K562 (cell line): ENCODE measurements around the gene RAB25. TPM values are rescaled to one million over a fixed set of nuclear protein-coding genes. Genes with fewer than 3 reads are reported as not detected.

Experiments used
- ELF4 ChIP-seq: fragments of 450-650 bp; formaldehyde crosslinking; IDR thresholded peaks from 2 replicates; pipeline ENCODE4 v1.4.0; 2022; ENCODE audit warnings: missing genetic modification characterization
- HMGXB4 ChIP-seq: sonication (generic); formaldehyde crosslinking; IDR thresholded peaks from 2 replicates; pipeline ENCODE4 v1.8.1; 2023; ENCODE audit warnings: mild to moderate bottlenecking, missing genetic modification reagents
- PHF20 ChIP-seq: fragments of 450-650 bp; IDR thresholded peaks from 2 replicates; pipeline ENCODE4 v1.6.1; 2018; ENCODE audit not compliant: partially characterized antibody
- SIN3A ChIP-seq, 2 experiments: fragments of 150-350 bp in 1 of 2; IDR thresholded peaks; 2 replicates each; pipeline ENCODE4 v1.6.1; 2011 to 2016; ENCODE audit warnings: borderline replicate concordance in 2 of 2, low read depth in 2 of 2, low read length in 2 of 2, mild to moderate bottlenecking in 2 of 2, moderate library complexity in 2 of 2; ENCODE audit not compliant: control insufficient read depth in 1 of 2
- TSC22D4 ChIP-seq: fragments of 450-650 bp; IDR thresholded peaks from 2 replicates; pipeline ENCODE4 v1.6.1; 2016; ENCODE audit warnings: missing genetic modification characterization, missing biosample characterization, control low read depth
- VEZF1 ChIP-seq: fragments of 200-800 bp; sonication (Bioruptor generic); IDR thresholded peaks from 2 replicates; pipeline ENCODE4 v1.6.1; 2017; ENCODE audit warnings: missing genetic modification characterization, missing compliant biosample characterization
- ZKSCAN3 ChIP-seq: fragments of 250-450 bp; sonication (Bioruptor Pico); IDR thresholded peaks from 2 replicates; pipeline ENCODE4 v1.4.0; 2020
- ZNF274 ChIP-seq: IDR thresholded peaks from 2 replicates; pipeline ENCODE4 v1.6.1; 2011; ENCODE audit warnings: low read depth, mild to moderate bottlenecking, low read length, moderate library complexity, borderline replicate concordance
- ZNF717 ChIP-seq: fragments of 250-450 bp; sonication (Bioruptor Pico); IDR thresholded peaks from 2 replicates; pipeline ENCODE4 v1.5.0; 2021
- polyA plus RNA-seq, 8 experiments: library from polyadenylated mRNA; depleted of rRNA in 4 of 8; stranded (reverse) in 5 of 8; unstranded in 3 of 8; fragments of >200 nt; fragmentation: Nextera tagmentation in 2 of 8; fragmentation: Illumina TruSeq in 1 of 8; extraction: Ambion mirVana in 2 of 8; extraction: Trizol in 1 of 8; gene quantifications; 2 replicates each; pipeline versions ENCODE4 v1.2.1 to v1.2.3, GENCODE V29; 2011 to 2014; ENCODE audit warnings: inconsistent platforms in 1 of 8, missing spikeins in 1 of 8
- total RNA-seq, 7 experiments: library from RNA; depleted of rRNA in 6 of 7; stranded (reverse); fragments of >200 nt in 6 of 7; fragmentation: Illumina TruSeq in 2 of 7; extraction: Trizol in 2 of 7; gene quantifications; 2 replicates each; pipeline versions ENCODE4 v1.2.1 to v1.2.3, GENCODE V29; 2011 to 2021; ENCODE audit warnings: low replicate concordance in 1 of 7
- TF ChIP-seq, protein P1 (sequence below), 2 experiments: fragments of 450-650 bp; formaldehyde crosslinking in 1 of 2; IDR thresholded peaks; 2 replicates each; pipeline versions ENCODE4 v1.4.0 to v1.6.1; 2014 to 2020; ENCODE audit warnings: mild to moderate bottlenecking in 2 of 2, borderline replicate concordance in 1 of 2, low read depth in 1 of 2
- TF ChIP-seq, protein P2 (sequence below), 2 experiments: IDR thresholded peaks in 1 of 2; conservative IDR thresholded peaks in 1 of 2; 2 replicates each; pipeline ENCODE4 v1.6.1; 2016; ENCODE audit warnings: low read depth in 2 of 2, mild to moderate bottlenecking in 1 of 2, missing compliant biosample characterization in 1 of 2, missing genetic modification characterization in 1 of 2, moderate library complexity in 1 of 2

RAB25 gene
- total and polyA plus RNA-seq, 9 of the 15 experiments (the other 6 are each of a cell fraction or from before 2014, with no cell fraction given): 0.10 to 0.27 (median 0.13) TPM; not detected in 6

DNA sequence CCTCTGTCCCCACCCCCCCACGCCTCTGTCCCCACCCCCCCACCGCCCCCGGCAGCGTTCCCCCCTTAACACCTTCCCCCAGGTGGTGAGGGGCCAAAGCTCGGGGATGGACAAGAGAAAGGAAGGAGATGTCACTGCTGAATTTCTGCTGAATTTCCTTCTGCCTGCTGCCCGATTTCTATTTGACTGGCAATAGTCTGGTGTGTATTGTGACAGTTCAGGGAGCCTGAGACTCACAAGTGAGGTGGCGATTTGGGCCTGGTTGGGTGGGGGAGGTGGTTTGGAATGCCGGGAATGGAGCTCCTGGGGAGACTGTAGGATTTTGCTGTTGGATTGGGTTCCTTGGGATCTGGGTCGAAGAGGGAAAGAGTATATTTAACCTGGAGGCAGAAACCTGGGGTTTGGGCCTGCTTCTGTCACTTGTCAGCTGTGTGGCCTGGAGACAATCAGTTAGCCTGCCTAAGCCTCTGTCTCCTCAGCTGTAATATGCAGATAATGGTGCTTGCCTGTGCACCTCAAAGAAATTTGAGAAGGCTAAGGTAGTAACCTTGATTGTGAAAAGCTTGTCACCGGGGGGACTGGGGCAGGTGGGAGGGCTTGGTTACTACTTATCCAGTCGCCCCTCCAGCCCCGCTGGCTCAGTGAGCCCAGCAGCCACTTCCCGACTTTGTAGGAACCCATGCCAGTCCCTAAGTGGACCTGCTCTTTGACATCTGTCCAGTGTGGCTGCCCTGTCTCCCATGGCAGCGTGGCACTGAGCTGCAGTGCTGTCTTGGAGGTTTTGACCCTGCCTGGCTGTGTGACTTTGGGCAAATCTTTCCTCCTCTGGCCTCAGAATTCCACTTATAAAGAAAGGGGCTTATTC is 45.9 kb downstream of the RAB25 start (continued):
- TF ChIP-seq HMGXB4 (CRISPR knock-in tag) (no peak), PHF20 (peak; percentile 20), TSC22D4 (tag) (no peak), SIN3A (IDR thresholded peaks at IDR 0.05; ENCODE audit: borderline replicate concordance in 2 of 2, control insufficient read depth in 1 of 2, low read depth in 2 of 2, low read length in 2 of 2) (peak; percentile 72 to 80; a peak in 2 of 4 replicates), ELF4 (CRISPR knock-in tag) (no peak), VEZF1 (CRISPR knock-in tag) (peak; percentile 82), ZNF274 (no peak), ZNF717 (CRISPR knock-in tag) (no peak), ZKSCAN3 (CRISPR knock-in tag) (no peak)
- TF ChIP-seq, protein P1, sequence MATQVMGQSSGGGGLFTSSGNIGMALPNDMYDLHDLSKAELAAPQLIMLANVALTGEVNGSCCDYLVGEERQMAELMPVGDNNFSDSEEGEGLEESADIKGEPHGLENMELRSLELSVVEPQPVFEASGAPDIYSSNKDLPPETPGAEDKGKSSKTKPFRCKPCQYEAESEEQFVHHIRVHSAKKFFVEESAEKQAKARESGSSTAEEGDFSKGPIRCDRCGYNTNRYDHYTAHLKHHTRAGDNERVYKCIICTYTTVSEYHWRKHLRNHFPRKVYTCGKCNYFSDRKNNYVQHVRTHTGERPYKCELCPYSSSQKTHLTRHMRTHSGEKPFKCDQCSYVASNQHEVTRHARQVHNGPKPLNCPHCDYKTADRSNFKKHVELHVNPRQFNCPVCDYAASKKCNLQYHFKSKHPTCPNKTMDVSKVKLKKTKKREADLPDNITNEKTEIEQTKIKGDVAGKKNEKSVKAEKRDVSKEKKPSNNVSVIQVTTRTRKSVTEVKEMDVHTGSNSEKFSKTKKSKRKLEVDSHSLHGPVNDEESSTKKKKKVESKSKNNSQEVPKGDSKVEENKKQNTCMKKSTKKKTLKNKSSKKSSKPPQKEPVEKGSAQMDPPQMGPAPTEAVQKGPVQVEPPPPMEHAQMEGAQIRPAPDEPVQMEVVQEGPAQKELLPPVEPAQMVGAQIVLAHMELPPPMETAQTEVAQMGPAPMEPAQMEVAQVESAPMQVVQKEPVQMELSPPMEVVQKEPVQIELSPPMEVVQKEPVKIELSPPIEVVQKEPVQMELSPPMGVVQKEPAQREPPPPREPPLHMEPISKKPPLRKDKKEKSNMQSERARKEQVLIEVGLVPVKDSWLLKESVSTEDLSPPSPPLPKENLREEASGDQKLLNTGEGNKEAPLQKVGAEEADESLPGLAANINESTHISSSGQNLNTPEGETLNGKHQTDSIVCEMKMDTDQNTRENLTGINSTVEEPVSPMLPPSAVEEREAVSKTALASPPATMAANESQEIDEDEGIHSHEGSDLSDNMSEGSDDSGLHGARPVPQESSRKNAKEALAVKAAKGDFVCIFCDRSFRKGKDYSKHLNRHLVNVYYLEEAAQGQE (IDR thresholded peaks at IDR 0.05; ENCODE audit: borderline replicate concordance): no peak
- TF ChIP-seq, protein P1 (CRISPR knock-in tag; IDR thresholded peaks at IDR 0.05; ENCODE audit: low read depth): no peak
- TF ChIP-seq, protein P2, sequence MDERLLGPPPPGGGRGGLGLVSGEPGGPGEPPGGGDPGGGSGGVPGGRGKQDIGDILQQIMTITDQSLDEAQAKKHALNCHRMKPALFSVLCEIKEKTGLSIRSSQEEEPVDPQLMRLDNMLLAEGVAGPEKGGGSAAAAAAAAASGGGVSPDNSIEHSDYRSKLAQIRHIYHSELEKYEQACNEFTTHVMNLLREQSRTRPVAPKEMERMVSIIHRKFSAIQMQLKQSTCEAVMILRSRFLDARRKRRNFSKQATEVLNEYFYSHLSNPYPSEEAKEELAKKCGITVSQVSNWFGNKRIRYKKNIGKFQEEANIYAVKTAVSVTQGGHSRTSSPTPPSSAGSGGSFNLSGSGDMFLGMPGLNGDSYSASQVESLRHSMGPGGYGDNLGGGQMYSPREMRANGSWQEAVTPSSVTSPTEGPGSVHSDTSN (CRISPR knock-in tag; IDR thresholded peaks at IDR 0.05; ENCODE audit: low read depth): no peak
- TF ChIP-seq, protein P2 (tag; conservative IDR thresholded peaks at IDR 0.05; ENCODE audit: low read depth): 0 out of 2 replicates have a peak, but pooled peaks have one; percentile 7
